ENCODE results near the gene AMPD1. TPM values are rescaled to one million over a fixed set of nuclear protein-coding genes. Genes with fewer than 3 reads are reported as not detected.

Gene AMPD1
- 122 TPM for polyA plus RNA-seq (ENCODE audit: insufficient read length)

GRCh38 chr1:114695430-114696058 is at the start of gene AMPD1:
Gene AMPD1 (minus strand): TSS chr1:114695546. CDS start chr1:114695471, 75 bp downstream.
- no peak for DNase-seq (ENCODE audit: low read depth)

GRCh38 chr1:114741963-114742746 is 46.8 kb upstream of the AMPD1 start:
- no peak for DNase-seq (ENCODE audit: low read depth)

- no peak for DNase-seq (ENCODE audit: low read depth)
Observed at GRCh38 chr1:114740331-114740730, 45.0 kb upstream of the AMPD1 start.

- DNase-seq (ENCODE audit: low read depth) = no peak
Observed at GRCh38 chr1:114737314-114737849, 42.0 kb upstream of the AMPD1 start.

- DNase-seq (ENCODE audit: low read depth) = no peak
Observed at GRCh38 chr1:114735479-114735878, 40.1 kb upstream of the AMPD1 start.

- no peak for DNase-seq (ENCODE audit: low read depth)
Observed at GRCh38 chr1:114729782-114730181, 34.4 kb upstream of the AMPD1 start.

- no peak for DNase-seq (ENCODE audit: low read depth)
Observed at GRCh38 chr1:114728553-114728952, 33.2 kb upstream of the AMPD1 start.

GRCh38 chr1:114725230-114725629 is 29.9 kb upstream of the AMPD1 start:
- no peak for DNase-seq (ENCODE audit: low read depth)

- no peak for DNase-seq (ENCODE audit: low read depth)
Observed at GRCh38 chr1:114723915-114724314, 28.6 kb upstream of the AMPD1 start.

- DNase-seq (ENCODE audit: low read depth) = no peak
Observed at GRCh38 chr1:114723457-114723856, 28.1 kb upstream of the AMPD1 start.

GRCh38 chr1:114720492-114720891 is 25.1 kb upstream of the AMPD1 start:
- no peak for DNase-seq (ENCODE audit: low read depth)

- DNase-seq (ENCODE audit: low read depth) = no peak
Observed at GRCh38 chr1:114719424-114719787, 24.1 kb upstream of the AMPD1 start.

- DNase-seq (ENCODE audit: low read depth) = no peak
Observed at GRCh38 chr1:114718661-114719423, 23.5 kb upstream of the AMPD1 start.

GRCh38 chr1:114716304-114717170 is 21.2 kb upstream of the AMPD1 start, which contains the start of gene NRAS:
Gene NRAS (minus strand): TSS chr1:114716771. CDS start chr1:114716160, 611 bp downstream.
- DNase-seq (ENCODE audit: low read depth) = peak; percentile 73

GRCh38 chr1:114715952-114716303 is 20.6 kb upstream of the AMPD1 start:
- no peak for DNase-seq (ENCODE audit: low read depth)

- no peak for DNase-seq (ENCODE audit: low read depth)
Observed at GRCh38 chr1:114712977-114713376, 17.6 kb upstream of the AMPD1 start.

- no peak for DNase-seq (ENCODE audit: low read depth)
Observed at GRCh38 chr1:114710360-114710759, 15.0 kb upstream of the AMPD1 start.

- no peak for DNase-seq (ENCODE audit: low read depth)
Observed at GRCh38 chr1:114707604-114708003, 12.3 kb upstream of the AMPD1 start.

- DNase-seq (ENCODE audit: low read depth) = no peak
Observed at GRCh38 chr1:114703242-114703641, 7.9 kb upstream of the AMPD1 start.

- DNase-seq (ENCODE audit: low read depth) = no peak
Observed at GRCh38 chr1:114702737-114703136, 7.4 kb upstream of the AMPD1 start.

- no peak for DNase-seq (ENCODE audit: low read depth)
Observed at GRCh38 chr1:114701931-114702330, 6.6 kb upstream of the AMPD1 start.
